Coronary artery (tissue), 2 donors: ENCODE data around the gene WASF3.

Experiments used
- DNase-seq: peaks from one replicate; pipeline ENCODE4 v3.0.0-alpha.2; 2017; ENCODE audit warnings: low spot score
- H3K27ac ChIP-seq, 2 donors: fragments of 200-600 bp; sonication (generic); one replicate each; pipeline ENCODE4 v1.5.1; 2016 to 2019
- H3K4me3 ChIP-seq: fragments of 200-600 bp; sonication (generic); 2 replicates; pipeline ENCODE4 v1.5.1; 2016; ENCODE audit warnings: mild to moderate bottlenecking, moderate library complexity
- CTCF ChIP-seq: fragments of 200-600 bp; sonication (generic); IDR thresholded peaks from one replicate; pipeline ENCODE4 v1.5.1; 2019; ENCODE audit warnings: antibody characterized with exemption

The WASF3 gene

DNA sequence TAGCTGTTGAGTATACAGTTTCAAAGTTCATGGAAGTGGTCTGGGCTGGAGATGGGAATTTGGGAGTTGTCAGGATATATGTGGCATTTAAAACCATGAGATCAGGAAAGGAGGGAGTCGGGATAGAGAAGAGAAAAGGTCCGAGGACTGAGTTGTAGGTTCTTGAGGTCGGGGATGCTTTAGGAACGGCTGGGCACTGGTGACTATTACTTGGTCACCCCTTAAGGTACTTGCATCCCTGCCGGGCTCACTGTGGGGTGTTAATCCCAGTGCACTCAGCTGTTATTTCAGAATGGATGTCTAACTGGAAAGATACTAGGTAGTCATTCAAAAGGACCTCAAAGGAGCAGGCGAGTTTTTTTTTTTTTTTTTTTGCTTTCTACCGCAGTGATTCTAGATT is 34.2 kb downstream of the WASF3 start:
- H3K4me3 ChIP-seq, result no peak overlapping the region
- no peak for TF ChIP-seq CTCF
- H3K27ac ChIP-seq, result no peak overlapping the region
- DNase-seq, result no peak

GRCh38 chr13:26593661-26594060 is 36.2 kb downstream of the WASF3 start:
- no peak for TF ChIP-seq CTCF
- no peak overlapping the region for H3K27ac ChIP-seq
- H3K4me3 ChIP-seq, result no peak overlapping the region
- no peak for DNase-seq

DNA sequence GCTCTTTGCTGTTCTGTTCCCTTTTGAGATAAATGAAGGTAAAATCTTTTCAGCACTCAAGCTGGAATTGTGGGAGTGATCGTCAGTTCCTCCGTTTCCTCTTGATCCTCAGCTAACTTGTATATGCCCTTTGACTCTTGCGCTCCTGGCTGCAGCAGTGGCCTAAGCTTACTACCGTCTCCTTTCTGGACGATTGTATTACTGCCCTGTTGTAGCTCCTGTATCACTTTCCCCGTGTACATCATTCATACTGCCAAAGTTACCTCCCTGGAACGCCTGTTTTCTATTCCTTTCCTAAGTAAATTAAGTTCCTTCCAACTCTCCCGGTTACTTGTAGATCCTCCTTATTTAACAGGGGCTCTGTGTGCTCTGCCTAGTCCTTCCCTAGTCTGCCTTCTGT is 36.9 kb downstream of the WASF3 start:
- Histone ChIP-seq H3K27ac (no peak overlapping the region), H3K4me3 (no peak overlapping the region)
- DNase-seq, result no peak
- no peak for TF ChIP-seq CTCF

- H3K27ac ChIP-seq, result no peak overlapping the region
- no peak for DNase-seq
- TF ChIP-seq CTCF, result no peak
- H3K4me3 ChIP-seq, result no peak overlapping the region
Observed at GRCh38 chr13:26596458-26596857, 39.0 kb downstream of the WASF3 start.

DNA sequence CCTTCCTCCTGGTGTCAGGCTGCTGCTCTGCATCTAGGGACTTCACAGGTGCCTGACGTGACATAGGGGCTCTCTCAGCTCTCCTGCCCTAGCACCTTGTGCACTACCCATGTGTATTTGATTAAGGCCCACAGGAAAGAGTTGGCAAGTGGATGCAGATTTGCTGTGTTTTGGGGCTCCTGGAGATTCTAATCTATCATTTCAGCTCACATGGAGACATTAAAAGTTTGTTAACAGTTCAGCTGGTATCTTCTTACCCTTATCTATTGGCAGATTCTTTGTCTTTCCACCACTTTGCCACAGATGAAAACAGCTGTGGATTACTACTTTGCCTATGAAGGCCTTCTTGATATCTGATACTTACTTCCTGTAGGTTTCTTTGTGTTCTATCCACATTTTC is 41.9 kb downstream of the WASF3 start:
- H3K4me3 ChIP-seq, result no peak overlapping the region
- DNase-seq, result no peak
- H3K27ac ChIP-seq, result no peak overlapping the region
- TF ChIP-seq CTCF, result no peak

DNA sequence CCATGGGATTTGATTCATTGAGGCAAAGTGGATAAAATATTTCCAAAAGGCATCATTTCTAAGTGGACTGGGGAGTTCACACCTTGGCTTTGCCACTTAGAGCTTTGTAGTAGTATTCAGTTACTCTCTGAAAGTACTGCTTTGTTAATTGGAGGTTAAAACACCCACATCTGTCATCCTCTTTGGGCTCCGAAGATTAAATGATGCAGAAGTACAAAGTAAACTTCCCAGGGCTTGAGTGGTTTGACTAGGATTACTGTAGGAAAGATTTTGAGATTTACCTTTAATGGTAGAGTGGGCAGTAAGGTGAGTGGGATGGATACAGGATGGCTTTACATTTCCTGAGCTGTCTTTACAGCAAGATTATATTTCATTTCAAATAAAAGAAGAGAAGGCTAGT is 42.4 kb downstream of the WASF3 start:
- no peak for DNase-seq
- no peak overlapping the region for H3K4me3 ChIP-seq
- no peak overlapping the region for H3K27ac ChIP-seq
- TF ChIP-seq CTCF, result no peak

- no peak for TF ChIP-seq CTCF
- Histone ChIP-seq H3K27ac (no peak overlapping the region), H3K4me3 (no peak overlapping the region)
- no peak for DNase-seq
Observed at GRCh38 chr13:26600343-26600742, 42.9 kb downstream of the WASF3 start.
